Measurements from ENCODE around the gene GGCX.

The GGCX gene

GRCh38 chr2:85596486-85597143, 35.3 kb upstream of the GGCX start:
- Histone ChIP-seq H3K9me3 (ENCODE audit: insufficient read depth, low read length, severe bottlenecking) (no peaks in the 10 kb centered on the region), H3K4me3 (ENCODE audit: low read depth in 1 of 2, low read length in 2 of 2) (peak overlapping the region; percentile 65 to 89; a peak in 3 of 4 replicates), H3K79me2 (ENCODE audit: insufficient read depth, low read length) (peaks cover 33% of the 10 kb centered on the region), H4K20me1 (ENCODE audit: insufficient read depth, low read length) (peaks cover 12% of the 10 kb centered on the region; the same call in 1 of the 2 replicates), H3K27ac (ENCODE audit: low read length) (peak overlapping the region; percentile 88; the same call in 1 of the 2 replicates), H3K36me3 (ENCODE audit: insufficient read depth, low read length) (peaks cover 21% of the 10 kb centered on the region), H3K4me1 (ENCODE audit: insufficient read depth, low read length) (peaks cover 27% of the 10 kb centered on the region), H2AFZ (ENCODE audit: low read depth, low read length) (no peak overlapping the region), H3K4me2 (ENCODE audit: insufficient read depth, low read length) (peak overlapping the region; percentile 81), H3K27me3 (ENCODE audit: insufficient read depth, low read length, poor library complexity) (no peaks in the 10 kb centered on the region), H3K9ac (ENCODE audit: low read depth, low read length) (peak overlapping the region; percentile 78)
- ATAC-seq (ENCODE audit: insufficient read depth, low read depth), result no peak
- TF ChIP-seq, protein P1, sequence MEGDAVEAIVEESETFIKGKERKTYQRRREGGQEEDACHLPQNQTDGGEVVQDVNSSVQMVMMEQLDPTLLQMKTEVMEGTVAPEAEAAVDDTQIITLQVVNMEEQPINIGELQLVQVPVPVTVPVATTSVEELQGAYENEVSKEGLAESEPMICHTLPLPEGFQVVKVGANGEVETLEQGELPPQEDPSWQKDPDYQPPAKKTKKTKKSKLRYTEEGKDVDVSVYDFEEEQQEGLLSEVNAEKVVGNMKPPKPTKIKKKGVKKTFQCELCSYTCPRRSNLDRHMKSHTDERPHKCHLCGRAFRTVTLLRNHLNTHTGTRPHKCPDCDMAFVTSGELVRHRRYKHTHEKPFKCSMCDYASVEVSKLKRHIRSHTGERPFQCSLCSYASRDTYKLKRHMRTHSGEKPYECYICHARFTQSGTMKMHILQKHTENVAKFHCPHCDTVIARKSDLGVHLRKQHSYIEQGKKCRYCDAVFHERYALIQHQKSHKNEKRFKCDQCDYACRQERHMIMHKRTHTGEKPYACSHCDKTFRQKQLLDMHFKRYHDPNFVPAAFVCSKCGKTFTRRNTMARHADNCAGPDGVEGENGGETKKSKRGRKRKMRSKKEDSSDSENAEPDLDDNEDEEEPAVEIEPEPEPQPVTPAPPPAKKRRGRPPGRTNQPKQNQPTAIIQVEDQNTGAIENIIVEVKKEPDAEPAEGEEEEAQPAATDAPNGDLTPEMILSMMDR (IDR thresholded peaks at IDR 0.05; ENCODE audit: borderline replicate concordance, extremely low read depth, low read length, poor library complexity, severe bottlenecking), result no peak
- no peak for TF ChIP-seq EZH2 (IDR thresholded peaks at IDR 0.05; ENCODE audit: borderline replicate concordance, low read depth, low read length, severe bottlenecking)
- DNase-seq, result no peak

- Histone ChIP-seq H3K27me3 (ENCODE audit: insufficient read depth, low read length, poor library complexity) (no peaks in the 10 kb centered on the region), H3K4me2 (ENCODE audit: insufficient read depth, low read length) (peak overlapping the region; percentile 81), H3K36me3 (ENCODE audit: insufficient read depth, low read length) (peaks cover 21% of the 10 kb centered on the region), H3K4me3 (ENCODE audit: low read depth in 1 of 2, low read length in 2 of 2) (peak overlapping the region; percentile 65 to 89), H3K9me3 (ENCODE audit: insufficient read depth, low read length, severe bottlenecking) (no peaks in the 10 kb centered on the region), H3K79me2 (ENCODE audit: insufficient read depth, low read length) (peaks cover 33% of the 10 kb centered on the region), H2AFZ (ENCODE audit: low read depth, low read length) (peak overlapping the region; percentile 95), H3K9ac (ENCODE audit: low read depth, low read length) (peak overlapping the region; percentile 78), H3K4me1 (ENCODE audit: insufficient read depth, low read length) (peaks cover 27% of the 10 kb centered on the region), H3K27ac (ENCODE audit: low read length) (peak overlapping the region; percentile 88), H4K20me1 (ENCODE audit: insufficient read depth, low read length) (peaks cover 12% of the 10 kb centered on the region)
- DNase-seq (no peak), ATAC-seq (ENCODE audit: insufficient read depth, low read depth) (peak; percentile 5; the same call in 1 of the 3 replicates)
- no peak for TF ChIP-seq EZH2 (IDR thresholded peaks at IDR 0.05; ENCODE audit: borderline replicate concordance, low read depth, low read length, severe bottlenecking)
- TF ChIP-seq, protein P1 (IDR thresholded peaks at IDR 0.05; ENCODE audit: borderline replicate concordance, extremely low read depth, low read length, poor library complexity, severe bottlenecking), result no peak
Measured at GRCh38 chr2:85596026-85596333, 34.7 kb upstream of the GGCX start.

DNA sequence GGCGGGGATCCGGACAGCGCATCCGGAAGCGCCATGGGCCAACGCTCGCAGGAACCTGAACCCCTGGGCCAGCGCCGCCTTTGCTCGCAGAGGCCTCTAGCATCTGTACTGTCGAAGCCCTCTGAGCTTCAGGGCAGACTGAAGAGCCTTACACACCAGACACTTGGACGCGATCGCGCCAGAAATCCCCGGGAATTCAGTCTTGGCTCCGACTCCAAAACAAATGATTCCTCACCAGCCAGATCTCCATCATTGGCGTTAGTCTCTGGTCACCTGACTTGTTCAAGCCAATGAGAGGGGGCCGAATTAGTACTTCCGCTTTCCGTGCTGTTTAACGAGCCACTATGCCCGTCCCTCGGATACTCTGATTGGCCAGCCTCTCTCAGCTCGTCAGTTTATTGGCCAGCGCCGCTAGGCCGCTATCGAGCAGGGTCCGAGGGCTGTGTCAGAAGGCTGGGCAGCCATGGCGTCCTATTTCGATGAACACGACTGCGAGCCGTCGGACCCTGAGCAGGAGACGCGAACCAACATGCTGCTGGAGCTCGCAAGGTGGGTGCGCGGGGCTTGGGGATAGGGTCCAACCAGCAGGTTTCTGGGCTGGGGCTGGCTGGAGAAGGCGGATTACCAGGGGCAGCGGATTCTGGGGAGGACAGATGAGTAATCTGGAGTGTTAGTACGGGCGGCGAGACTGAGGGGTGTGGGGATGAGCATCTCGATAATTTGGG, 34.2 kb upstream of the GGCX start, which contains the start of gene RNF181:
RNF181 (plus strand) TSS at position 445 of the 725 bp plus-strand sequence; CDS start at position 464, 19 bp downstream.
- H4K20me1 ChIP-seq (ENCODE audit: insufficient read depth, low read length), result peaks cover 12% of the 10 kb centered on the region
- peak within 1 kb of the TSS; percentile 88 for H3K27ac ChIP-seq (ENCODE audit: low read length)
- H3K79me2 ChIP-seq (ENCODE audit: insufficient read depth, low read length), result peaks cover 33% of the 10 kb centered on the region
- H3K4me1 ChIP-seq (ENCODE audit: insufficient read depth, low read length), result peaks cover 27% of the 10 kb centered on the region
- H3K4me2 ChIP-seq (ENCODE audit: insufficient read depth, low read length), result peak within 1 kb of the TSS; percentile 81
- H3K36me3 ChIP-seq (ENCODE audit: insufficient read depth, low read length), result peaks cover 21% of the 10 kb centered on the region
- H2AFZ ChIP-seq (ENCODE audit: low read depth, low read length), result peak within 1 kb of the TSS; percentile 95
- TF ChIP-seq, protein P1 (IDR thresholded peaks at IDR 0.05; ENCODE audit: borderline replicate concordance, extremely low read depth, low read length, poor library complexity, severe bottlenecking), result no peak
- no peak for TF ChIP-seq EZH2 (IDR thresholded peaks at IDR 0.05; ENCODE audit: borderline replicate concordance, low read depth, low read length, severe bottlenecking)
- peak within 1 kb of the TSS; percentile 78 for H3K9ac ChIP-seq (ENCODE audit: low read depth, low read length)
- no peaks in the 10 kb centered on the region for H3K27me3 ChIP-seq (ENCODE audit: insufficient read depth, low read length, poor library complexity)
- DNase-seq, result peak; percentile 94
- peak; percentile 99 for ATAC-seq (ENCODE audit: insufficient read depth, low read depth)
- no peaks in the 10 kb centered on the region for H3K9me3 ChIP-seq (ENCODE audit: insufficient read depth, low read length, severe bottlenecking)
- H3K4me3 ChIP-seq (ENCODE audit: low read depth in 1 of 2, low read length in 2 of 2), result peak within 1 kb of the TSS; percentile 65 to 89
